Measurements from ENCODE around the gene ZNF750.

The ZNF750 gene

DNA sequence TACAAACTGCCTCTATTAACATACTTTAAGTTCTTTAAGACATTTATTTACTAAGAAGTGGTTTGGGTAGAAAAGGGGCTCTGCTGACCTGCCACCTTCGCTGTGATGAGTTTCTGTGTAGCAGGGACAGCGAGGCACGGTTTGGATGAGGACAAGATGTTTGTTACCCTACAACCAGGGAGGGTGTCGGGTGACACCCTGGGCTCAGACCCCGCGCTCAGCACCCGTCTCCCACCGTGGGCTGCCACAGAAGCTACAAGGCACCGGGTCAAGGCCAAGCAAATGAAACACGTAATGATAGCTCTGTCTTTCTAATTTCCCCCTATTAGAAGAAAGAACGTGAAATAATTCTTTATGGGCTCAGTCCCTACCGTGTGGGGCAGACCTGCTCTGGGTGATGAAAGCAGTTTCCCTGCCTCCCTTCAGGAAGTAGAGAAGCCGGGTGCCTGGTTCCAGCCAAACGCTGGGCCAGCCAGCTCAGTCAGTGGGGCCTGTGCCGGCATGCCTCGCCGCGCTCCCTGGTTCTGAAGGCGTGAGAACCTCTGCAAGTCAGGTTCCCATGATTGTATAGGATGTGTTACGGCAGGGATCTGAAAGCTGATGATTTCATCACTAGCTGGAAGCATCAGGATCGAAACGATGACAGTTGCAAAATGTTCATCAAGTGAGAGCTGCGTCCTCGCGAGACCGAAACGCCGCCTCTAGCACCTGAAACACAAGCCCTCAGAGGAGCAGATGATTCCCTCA lies 3.9 kb downstream of the ZNF750 start:
- no peak for DNase-seq (ENCODE audit: low read depth in 1 of 2, low spot score in 1 of 2)

DNA sequence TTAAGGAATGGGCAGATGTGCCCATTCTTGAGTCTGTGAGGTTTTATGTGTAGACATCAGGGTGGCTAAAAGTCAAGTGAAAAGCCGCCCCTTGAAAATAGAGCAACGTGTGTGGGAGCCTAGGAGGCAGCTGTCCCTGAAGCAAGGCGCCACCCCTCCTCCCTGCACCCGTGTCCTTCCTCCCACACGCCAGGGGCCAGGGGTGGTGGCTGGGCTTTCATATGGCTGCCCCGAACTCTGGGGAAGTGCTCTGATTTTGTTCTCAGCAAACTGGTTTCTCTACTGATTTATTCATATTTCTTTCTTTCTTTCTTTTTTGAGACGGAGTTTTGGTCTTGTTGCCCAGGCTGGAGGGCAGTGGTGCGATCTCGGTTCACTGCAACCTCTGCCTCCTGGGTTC lies 4.7 kb downstream of the ZNF750 start:
- no peak for DNase-seq (ENCODE audit: low read depth in 1 of 2, low spot score in 1 of 2)

DNA sequence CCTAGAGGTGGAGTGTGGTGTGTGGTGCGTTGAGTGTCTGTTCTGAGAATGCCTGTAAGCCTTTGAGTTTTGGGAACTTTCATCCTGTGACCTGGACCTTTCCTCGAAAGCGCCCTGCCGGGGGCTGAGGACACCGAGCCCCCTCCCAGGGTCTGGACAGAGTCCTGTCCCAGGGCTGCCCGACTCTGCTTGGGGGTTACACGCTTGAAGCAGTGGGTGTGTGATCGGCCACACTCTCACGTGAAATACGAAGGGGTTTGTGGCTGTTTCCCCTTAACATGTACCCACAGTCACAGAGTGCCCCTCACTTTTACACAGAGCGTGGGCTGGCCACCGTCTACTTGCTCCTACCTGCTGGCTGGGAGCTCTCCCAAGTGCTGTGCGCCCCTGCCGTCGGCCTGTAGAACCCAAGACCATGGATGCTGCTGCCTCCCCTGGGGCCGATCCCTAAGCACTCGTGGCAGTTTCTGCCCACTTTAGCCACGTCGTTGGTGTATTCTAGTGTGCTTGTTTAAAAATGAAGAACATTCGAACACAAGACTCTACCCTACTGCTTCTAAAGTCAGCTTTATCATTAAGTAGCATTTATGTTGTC lies 6.8 kb downstream of the ZNF750 start:
- no peak for DNase-seq (ENCODE audit: low read depth in 1 of 2, low spot score in 1 of 2)

DNA sequence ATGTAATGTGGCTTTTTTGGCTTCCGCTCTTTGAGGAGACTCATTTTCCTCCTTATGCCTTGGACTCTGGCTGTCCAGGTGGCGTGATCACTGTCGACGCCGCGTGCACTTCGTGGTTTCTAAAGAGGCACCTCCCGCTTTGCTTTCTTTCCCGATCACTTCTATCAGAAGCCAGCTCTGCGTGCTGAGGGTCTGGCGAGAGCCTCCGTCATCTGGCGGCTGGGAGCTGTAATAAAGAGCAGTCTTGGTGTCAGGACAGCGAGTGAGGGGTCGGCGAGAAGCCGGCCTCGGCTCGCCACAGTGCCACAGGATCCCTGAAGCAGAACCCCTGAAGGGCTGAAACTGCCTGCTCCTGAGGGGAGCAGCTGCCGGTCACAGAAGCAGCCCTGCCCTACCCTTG lies 7.4 kb downstream of the ZNF750 start:
- no peak for DNase-seq (ENCODE audit: low read depth in 1 of 2, low spot score in 1 of 2)

DNA sequence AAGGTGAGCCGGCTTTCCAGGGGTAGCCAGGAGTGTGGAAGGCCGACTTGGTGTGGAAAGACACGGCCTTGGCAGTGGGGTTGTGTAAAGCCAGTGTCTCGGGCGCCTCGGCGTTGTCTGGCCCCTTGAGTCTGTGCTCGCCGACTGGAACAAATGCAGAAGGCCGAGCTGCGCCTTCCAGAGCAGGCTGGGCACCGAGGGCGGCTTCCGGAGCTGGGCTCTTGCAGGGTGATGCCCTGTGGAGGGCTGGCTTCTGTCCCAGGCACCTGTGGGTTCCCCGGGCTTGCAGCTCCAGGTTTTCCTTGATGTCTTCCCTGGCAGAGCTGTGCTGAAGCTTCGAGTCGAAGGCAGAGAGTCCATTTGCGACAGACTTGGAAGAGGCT lies 8.0 kb downstream of the ZNF750 start:
- no peak for DNase-seq (ENCODE audit: low read depth in 1 of 2, low spot score in 1 of 2)

DNA sequence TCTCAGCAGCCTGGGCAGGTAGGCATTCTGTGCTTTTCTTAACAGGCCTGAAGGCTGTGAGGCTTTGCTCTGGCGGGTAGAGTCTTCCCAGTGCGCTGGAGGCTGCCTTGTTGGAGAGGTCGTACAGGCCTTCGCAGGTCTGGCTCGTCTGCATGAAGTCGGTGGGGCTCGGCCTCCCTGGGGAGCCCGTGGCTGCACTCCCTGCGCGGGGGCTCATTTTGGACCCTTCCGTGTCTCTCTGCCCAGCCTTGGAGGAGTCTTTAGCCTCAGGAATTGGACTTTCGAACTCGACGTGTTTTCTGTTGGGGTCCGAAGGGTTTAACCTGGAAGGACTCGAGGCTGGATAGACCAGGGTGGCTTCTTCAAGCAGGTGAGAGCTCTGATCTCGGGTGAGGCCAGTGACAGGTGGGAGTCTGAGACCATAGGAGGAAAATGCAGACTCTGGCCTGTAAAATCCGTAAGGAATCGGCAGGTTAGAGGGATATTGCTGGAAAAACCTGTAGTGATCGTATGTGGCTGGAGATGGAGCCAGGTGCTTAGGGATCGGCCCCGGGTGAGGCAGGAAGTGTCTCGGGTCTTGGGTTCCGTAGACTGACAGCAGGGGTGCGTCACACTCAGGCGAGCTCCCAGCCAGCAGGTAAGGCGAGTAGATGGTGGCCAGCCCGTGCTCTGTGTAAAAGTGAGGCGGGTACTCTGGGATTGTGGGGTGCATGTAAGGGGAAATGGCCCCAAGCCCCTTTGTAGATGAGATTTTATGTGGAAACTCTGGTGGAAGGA lies 8.6 kb downstream of the ZNF750 start:
- DNase-seq (ENCODE audit: low read depth in 1 of 2, low spot score in 1 of 2): no peak

DNA sequence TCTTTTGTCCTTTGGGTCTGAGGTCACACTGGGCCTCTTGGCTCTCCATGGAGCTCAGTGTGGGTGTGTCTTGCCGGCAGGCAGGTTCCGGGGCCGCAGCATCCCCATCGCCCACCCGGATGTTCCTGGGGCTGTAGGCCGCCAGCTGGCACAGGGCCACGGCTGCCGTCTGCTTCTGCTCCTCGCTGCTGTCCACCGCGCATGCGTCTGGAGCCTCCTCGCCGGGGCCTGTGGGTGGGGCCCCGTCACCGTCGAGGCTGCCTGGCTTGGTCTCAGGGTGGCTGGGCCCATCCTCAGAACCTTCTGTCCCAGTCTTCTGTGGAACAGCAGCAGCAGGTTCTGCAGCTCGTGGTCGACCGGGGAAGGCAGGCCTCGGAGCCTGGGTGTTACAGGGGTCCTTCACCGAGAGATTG lies 9.6 kb downstream of the ZNF750 start:
- no peak for DNase-seq (ENCODE audit: low read depth in 1 of 2, low spot score in 1 of 2)

DNA sequence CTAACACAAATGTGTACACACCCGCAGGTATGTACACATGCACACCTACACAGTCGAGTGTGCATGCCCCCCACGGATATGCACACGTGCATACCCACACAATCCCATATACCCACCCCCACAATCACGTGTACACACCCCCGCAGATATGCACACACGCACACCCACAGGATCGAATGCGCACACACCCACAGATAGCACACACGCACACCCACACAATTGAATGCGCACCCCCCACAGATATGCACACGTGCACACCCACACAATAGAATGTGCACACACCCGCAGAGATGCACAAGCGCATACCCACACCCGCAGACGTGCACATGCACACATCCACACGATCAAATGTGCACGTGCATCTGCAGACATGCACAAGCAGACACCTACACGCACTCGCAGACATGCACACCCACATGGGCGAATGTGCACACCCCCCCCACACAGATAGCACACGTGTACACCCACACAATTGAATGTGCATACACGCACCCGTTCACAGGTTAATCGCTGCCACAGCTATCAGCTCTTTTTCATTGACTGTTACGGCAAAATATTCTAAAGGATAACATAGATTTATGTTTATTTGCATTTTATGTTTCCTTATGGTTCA lies 10.8 kb downstream of the ZNF750 start:
- DNase-seq (ENCODE audit: low read depth in 1 of 2, low spot score in 1 of 2): no peak

DNA sequence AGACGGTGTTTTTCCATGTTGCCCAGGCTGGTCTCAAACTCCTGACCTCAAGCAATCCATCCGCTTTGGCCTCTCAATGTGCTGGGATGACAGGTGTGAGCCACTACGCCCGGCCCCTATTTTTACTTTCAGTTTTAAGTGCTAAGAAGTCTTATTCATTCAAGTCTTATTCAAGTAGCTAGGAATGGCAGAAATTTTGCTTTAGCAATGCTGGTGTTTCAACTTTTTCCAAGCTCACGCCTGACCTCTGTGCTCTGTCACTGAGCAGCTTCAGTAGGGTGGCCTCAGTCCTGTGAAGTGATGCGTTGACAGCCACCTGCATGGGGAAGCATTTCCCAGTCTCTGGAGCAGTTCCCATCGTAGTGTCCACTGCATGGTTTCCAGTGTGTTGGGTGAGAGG lies 12.9 kb downstream of the ZNF750 start:
- DNase-seq (ENCODE audit: low read depth in 1 of 2, low spot score in 1 of 2): no peak

DNA sequence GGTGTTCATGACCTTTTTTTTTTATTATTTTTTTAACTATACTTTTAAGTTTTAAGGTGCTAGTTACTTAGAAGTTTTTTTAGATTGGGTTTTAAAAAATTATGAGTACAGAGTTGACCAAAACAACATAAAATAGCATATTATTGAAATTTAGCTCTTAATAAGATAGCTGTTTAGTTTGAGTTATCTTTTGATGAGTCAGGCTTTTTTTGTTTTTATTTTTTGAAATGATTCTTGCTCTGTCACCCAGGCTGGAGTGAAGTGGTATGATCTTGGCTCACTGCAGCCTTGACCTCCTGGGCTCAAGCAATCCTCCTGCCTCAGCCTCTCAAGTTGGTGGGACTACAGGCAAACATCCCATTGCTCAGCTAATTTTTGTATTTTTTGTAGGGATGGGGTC lies 13.6 kb downstream of the ZNF750 start:
- no peak for DNase-seq (ENCODE audit: low read depth in 1 of 2, low spot score in 1 of 2)

DNA sequence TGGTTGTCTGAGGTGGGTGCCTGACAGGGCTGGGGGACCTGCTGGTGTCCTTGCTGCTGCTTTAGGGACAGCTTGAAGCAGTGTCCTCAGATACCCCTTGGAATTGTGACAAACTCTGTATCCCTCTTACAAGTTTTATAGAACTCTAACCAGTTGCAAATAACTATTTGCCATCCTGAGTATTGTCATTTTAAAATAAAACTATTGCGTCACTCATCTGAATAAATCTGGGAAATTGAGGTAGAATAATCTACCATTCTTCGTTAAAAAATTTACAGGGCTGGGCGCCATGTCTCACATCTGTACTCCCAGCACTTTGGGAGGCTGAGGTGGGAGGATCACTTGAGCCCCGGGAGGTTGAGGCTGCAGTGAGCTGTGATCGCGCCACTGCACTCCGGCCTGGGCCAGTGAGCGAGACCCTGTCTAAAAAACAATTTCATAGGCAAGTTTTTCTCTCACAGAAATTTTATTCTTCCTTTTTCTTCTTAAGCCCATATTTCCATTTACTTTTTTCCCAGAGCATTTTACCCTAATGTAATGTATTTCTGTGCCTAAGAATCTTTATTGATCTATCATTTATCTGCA lies 14.2 kb downstream of the ZNF750 start:
- no peak for DNase-seq (ENCODE audit: low read depth in 1 of 2, low spot score in 1 of 2)

DNA sequence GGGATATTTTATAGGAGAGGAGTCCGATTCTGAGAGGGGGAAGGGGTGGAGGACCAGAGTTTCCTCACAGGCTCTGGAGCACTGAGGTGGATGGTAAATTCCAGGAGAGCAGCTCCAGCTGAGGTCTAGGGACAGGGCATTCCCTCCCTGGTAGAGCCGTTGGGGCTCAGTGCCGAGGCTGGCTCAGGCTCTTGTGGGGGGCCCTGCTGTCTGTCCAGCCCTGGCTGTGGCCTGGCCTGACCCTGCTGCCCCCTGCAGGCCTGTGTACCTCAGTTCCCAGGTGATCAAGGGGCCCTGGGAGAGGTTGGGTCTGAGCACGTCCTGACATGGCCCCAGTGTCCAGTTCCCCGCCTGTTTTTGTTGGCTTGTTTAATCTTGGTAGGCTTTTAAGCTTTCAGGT lies 16.8 kb downstream of the ZNF750 start:
- no peak for DNase-seq (ENCODE audit: low read depth in 1 of 2, low spot score in 1 of 2)

DNA sequence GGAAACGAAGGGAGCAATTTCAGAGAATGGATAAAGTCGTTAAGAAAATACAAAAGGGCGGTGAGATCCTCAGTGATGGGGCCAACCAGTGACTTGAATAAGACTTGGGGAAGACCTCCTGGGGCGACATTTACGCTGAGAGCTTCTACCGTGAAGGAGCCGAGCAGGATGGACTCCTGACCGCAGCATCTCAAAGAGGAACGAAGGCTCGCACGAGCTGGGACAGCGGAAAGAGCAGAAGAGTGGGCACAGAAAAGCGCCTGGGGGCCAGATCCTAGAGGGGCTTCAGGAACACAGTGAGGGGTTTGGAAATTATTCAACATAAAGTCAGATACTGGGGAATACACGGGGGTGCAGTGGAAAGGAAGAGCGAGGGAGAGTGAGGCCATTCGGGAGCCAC lies 17.5 kb downstream of the ZNF750 start:
- no peak for DNase-seq (ENCODE audit: low read depth in 1 of 2, low spot score in 1 of 2)

DNA sequence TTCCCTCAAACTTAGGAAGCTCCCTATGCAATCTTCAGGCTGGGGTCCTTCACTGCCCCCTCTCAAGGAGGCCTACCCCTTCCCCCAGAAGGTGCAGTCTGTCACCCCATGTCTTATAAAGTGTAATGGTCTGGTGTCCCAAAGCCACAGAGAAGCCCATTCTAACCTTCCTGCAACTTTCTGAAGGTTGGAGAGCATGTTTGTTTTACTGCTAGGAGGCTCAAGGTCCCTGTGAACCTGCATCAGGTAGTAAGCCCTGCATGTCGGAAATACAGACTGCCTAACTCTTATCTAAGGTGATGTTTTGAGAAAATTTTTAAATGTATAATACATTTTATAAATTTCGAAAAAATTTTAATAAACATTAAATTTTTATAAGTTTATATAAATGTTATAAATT lies 18.3 kb downstream of the ZNF750 start:
- no peak for DNase-seq (ENCODE audit: low read depth in 1 of 2, low spot score in 1 of 2)

DNA sequence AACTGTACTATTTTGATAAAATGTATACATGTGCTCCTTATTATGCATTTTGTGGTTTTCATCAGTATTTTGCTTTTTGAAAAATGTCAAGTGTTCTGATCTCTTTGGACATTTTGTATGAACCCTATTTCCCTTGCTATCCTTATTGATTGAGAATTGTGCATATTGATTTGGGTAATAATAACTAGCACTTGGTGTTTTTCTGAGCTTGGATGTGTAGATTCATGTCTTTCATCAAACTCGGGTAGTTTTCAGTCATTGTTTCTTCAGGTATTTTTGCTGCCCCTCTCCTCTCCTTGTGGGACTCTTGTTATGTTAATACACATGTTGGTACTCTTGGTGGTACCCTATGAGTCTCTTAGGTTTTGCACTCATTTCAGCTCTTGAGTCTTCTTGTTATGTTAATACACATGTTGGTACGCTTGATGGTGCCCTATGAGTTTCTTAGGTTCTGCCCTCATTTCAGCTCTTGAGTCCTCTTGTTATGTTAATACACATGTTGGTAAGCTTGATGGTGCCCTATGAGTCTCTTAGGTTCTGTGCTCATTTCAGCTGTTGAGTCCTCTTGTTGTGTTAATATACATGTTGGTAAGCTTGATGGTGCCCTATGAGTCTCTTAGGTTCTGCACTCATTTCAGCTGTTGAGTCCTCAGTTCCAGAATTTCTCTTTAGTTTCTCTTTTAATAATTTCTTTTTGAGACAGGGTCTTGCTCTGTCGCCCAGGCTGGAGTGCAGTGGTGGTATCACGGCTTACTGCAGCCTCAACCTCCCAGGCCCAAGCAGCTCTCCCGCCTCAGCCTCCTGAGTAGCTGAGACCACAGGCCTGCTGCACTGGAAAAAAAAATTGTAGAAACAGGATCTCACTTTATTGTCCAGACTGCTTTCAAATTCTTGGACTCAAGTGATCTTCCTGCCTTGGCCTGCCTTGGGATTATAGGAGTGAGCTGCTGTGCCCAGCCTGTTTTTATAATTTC lies 19.3 kb downstream of the ZNF750 start:
- no peak for DNase-seq (ENCODE audit: low read depth in 1 of 2, low spot score in 1 of 2)

DNA sequence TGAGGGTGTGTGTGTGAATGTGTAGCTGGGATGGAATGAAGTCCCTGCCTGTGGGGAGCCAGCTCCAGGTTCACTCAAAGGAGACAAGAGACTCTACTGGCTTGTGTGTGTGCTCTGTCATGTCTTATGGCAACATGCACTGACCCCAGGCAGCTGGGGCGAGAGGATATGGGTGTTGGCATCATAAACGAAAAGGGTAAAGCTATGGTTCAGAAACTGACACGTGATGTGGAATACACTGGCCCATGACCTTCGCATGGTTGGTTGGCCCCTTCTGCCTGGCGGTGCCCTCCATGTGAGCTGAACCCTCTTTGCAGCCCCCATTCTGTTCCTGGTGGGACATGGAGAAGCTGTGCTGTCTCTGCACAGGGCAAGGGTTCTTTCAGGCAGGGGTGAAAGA lies 21.9 kb downstream of the ZNF750 start:
- no peak for DNase-seq (ENCODE audit: low read depth in 1 of 2, low spot score in 1 of 2)

DNA sequence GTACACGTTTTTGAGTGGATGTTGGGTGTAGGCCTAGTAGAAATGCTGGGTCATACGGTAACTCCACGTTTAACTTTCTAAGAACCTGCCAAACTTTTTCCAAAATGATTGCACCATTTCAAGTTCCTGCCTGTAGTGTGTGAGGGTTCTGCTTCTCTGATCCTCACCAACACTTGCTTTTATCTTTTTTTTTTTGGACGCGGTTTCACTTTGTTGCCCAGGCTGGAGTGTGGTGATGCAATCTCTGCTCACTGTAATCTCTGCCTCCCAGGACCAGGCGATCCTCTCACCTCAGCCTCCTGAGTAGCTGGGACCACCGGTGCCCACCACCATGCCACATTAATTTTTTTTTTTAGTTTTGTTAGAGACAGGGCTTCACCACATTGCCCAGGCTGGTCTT lies 23.5 kb downstream of the ZNF750 start:
- no peak for DNase-seq (ENCODE audit: low read depth in 1 of 2, low spot score in 1 of 2)

DNA sequence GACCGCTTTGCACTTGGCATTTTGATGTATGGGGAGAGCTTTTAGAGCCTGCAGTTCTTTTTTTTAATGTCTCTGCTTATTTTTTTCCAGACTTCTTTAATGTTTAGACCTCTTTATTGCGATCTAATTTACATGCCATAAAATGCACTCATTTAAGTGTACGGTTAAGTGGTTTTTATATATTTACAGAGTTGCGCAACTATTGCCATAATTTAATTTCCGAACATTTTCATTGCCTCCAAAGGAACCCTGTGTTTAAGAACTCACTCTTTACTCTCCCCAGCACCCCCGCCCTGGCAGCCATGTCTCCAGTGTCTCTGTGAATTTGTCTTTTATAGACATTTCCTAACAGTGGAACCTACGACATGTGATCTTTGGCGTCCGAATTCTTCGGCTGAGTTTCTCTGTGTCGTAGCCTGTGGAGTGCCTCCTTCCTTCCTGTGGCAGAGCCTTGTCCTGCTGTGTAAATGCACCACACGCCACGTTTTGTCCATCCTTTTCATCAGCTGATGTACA lies 24.0 kb downstream of the ZNF750 start:
- DNase-seq (ENCODE audit: low read depth in 1 of 2, low spot score in 1 of 2): no peak

DNA sequence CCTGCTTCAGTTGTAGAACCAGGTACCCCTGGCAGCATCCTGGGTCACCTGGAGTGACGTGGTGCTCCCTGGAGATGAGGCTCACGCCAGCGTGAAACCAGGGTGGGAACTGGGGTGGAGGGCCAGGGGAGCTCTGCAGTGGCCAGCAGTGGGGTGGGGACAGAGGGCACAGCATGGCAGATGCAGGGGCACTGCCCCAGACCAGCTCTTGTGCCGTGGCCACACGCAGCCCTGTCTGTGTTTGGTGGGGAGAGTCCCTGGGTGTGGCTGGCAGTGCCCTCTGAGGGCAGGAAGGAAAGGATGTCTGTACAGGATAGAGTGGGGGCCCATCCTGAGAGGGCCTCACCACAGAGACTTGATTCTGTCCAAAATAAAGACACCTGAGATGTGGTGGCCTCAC lies 24.5 kb downstream of the ZNF750 start:
- DNase-seq (ENCODE audit: low read depth in 1 of 2, low spot score in 1 of 2): no peak

DNA sequence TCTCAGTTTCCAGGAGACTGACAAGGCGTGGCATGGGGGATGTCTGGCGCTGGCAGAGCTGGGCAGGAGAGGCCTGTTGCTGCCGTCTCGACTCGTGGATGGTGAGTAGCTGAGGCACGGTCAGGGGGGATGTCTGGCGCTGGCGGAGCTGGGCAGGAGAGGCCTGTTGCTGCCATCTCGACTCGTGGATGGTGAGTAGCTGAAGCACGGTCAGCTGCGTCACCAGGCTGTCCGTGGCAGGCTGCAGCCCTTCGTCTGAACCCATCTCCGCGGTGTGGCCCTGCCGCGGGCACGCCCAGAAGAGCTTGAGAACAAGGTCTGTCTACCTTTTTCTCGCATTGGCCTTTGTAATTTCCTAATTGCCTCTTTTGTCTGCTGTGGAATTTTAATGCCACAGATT lies 25.0 kb downstream of the ZNF750 start:
- no peak for DNase-seq (ENCODE audit: low read depth in 1 of 2, low spot score in 1 of 2)

Data from activated T-helper 1 cell treated with anti-CD3 and anti-CD28 coated beads, Interleukin-2, amount 50 U/mL, for 16 hours (primary cell).